HL-60 (cell line): ENCODE data around the gene NINJ2.

Experiments used
- DNase-seq, 2 experiments: peaks; one replicate each; pipeline ENCODE4 v3.0.0-alpha.2; 2010 to 2020; ENCODE audit warnings: low read depth in 1 of 2, low spot score in 1 of 2
- H3K27ac ChIP-seq: fragments of 250-450 bp; sonication (Bioruptor Pico); replicated peaks from 2 replicates; pipeline ENCODE4 v1.5.1; 2020; ENCODE audit warnings: mild to moderate bottlenecking, moderate library complexity
- H3K27me3 ChIP-seq: fragments of 250-450 bp; sonication (Bioruptor Pico); 2 replicates; pipeline ENCODE4 v1.5.1; 2021; ENCODE audit warnings: mild to moderate bottlenecking, moderate library complexity; ENCODE audit not compliant: insufficient read depth, poor library complexity, severe bottlenecking
- H3K4me3 ChIP-seq: replicated peaks from 2 replicates; pipeline ENCODE4 v1.5.1; 2011; ENCODE audit warnings: mild to moderate bottlenecking, control low read depth, low read length; ENCODE audit not compliant: insufficient read depth
- CTCF ChIP-seq: IDR thresholded peaks from one replicate; pipeline ENCODE4 v1.5.1; 2011; ENCODE audit warnings: low read length, control low read depth, inconsistent platforms; ENCODE audit not compliant: insufficient read depth
- GABPA ChIP-seq: IDR thresholded peaks from 2 replicates; pipeline ENCODE4 v1.6.1; 2012; ENCODE audit warnings: low read depth
- POLR2AphosphoS5 ChIP-seq: IDR thresholded peaks from 2 replicates; pipeline ENCODE4 v1.6.1; 2012; ENCODE audit warnings: low read depth
- SPI1 ChIP-seq: IDR thresholded peaks from 2 replicates; pipeline ENCODE4 v1.6.1; 2012; ENCODE audit warnings: low read depth, mild to moderate bottlenecking, borderline replicate concordance
- TF ChIP-seq, protein P1 (sequence below): IDR thresholded peaks from 2 replicates; pipeline ENCODE4 v1.6.1; 2012; ENCODE audit warnings: low read depth; ENCODE audit not compliant: insufficient replicate concordance

The NINJ2 gene

DNA sequence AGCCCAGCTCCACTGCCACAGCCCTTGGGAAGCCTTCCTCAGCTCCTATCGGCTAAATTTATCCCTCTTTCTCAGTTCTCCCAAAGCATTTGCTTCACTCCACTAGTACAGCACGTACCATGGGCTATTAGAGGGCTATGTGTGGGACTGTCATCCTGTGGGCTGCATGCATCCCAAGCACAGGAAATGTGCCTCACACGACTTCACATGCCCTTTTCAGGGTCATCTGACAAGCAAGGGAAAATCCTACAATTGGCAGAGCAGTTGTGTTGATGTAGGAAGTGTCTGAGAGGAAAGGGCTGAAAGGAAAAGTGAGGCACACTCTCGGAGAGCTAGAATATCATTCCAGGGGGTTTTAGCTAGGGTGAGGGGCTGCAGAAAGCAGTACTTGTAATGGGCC lies 47.6 kb downstream of the NINJ2 start:
- Histone ChIP-seq H3K27ac (no peak overlapping the region), H3K4me3 (no peak overlapping the region), H3K27me3 (no peaks in the 10 kb centered on the region)
- no peak for TF ChIP-seq CTCF
- TF ChIP-seq GABPA, result no peak
- TF ChIP-seq POLR2AphosphoS5, result no peak
- TF ChIP-seq, protein P1, sequence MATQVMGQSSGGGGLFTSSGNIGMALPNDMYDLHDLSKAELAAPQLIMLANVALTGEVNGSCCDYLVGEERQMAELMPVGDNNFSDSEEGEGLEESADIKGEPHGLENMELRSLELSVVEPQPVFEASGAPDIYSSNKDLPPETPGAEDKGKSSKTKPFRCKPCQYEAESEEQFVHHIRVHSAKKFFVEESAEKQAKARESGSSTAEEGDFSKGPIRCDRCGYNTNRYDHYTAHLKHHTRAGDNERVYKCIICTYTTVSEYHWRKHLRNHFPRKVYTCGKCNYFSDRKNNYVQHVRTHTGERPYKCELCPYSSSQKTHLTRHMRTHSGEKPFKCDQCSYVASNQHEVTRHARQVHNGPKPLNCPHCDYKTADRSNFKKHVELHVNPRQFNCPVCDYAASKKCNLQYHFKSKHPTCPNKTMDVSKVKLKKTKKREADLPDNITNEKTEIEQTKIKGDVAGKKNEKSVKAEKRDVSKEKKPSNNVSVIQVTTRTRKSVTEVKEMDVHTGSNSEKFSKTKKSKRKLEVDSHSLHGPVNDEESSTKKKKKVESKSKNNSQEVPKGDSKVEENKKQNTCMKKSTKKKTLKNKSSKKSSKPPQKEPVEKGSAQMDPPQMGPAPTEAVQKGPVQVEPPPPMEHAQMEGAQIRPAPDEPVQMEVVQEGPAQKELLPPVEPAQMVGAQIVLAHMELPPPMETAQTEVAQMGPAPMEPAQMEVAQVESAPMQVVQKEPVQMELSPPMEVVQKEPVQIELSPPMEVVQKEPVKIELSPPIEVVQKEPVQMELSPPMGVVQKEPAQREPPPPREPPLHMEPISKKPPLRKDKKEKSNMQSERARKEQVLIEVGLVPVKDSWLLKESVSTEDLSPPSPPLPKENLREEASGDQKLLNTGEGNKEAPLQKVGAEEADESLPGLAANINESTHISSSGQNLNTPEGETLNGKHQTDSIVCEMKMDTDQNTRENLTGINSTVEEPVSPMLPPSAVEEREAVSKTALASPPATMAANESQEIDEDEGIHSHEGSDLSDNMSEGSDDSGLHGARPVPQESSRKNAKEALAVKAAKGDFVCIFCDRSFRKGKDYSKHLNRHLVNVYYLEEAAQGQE, result no peak
- no peak for TF ChIP-seq SPI1
- no peak for DNase-seq

- H3K4me3 ChIP-seq, result no peak overlapping the region
- TF ChIP-seq SPI1, result no peak
- TF ChIP-seq, protein P1, result no peak
- TF ChIP-seq POLR2AphosphoS5, result no peak
- peak; percentile 24 for TF ChIP-seq CTCF
- TF ChIP-seq GABPA, result no peak
- H3K27ac ChIP-seq, result peak overlapping the region; percentile 48
- H3K27me3 ChIP-seq, result no peaks in the 10 kb centered on the region
- DNase-seq, result peak; percentile 51 to 74
Measured at GRCh38 chr12:614411-614970, 48.8 kb downstream of the NINJ2 start.

DNA sequence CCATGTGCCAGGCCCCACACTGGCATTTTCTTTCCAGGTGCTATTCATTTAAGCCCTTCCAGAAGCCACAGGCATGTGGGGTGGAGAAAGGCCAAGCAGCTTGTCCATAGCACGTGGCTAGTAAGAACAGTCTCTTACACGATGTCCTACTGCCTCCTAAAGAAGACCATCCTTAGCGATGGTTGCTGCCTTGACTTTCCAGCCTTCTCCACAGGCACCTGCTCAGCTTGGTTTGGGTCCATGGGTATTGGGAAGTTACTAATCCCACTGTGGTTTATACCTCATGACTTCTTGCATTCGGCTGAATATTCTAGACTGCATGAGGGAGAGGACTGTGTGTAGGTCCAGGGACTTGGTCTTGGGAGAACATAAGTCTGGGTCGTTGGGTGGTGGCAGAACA lies 49.2 kb downstream of the NINJ2 start:
- no peak for DNase-seq
- Histone ChIP-seq H3K4me3 (no peak overlapping the region), H3K27ac (peak overlapping the region; percentile 48), H3K27me3 (no peaks in the 10 kb centered on the region)
- TF ChIP-seq, protein P1, result no peak
- TF ChIP-seq GABPA (no peak), POLR2AphosphoS5 (no peak), SPI1 (no peak), CTCF (no peak)
